Fibroblast of lung (primary cell): ENCODE data around the gene L3MBTL3. TPM values are rescaled to one million over a fixed set of nuclear protein-coding genes. Genes with fewer than 3 reads are reported as not detected.

Experiments
- DNase-seq, 2 donors: peaks; one replicate each; pipeline versions ENCODE4 v3.0.0 to v3.0.0-alpha.2; 2010; ENCODE audit warnings: low read depth in 2 of 2
- H2AFZ ChIP-seq: 2 replicates; pipeline ENCODE4 v1.5.1; 2012; ENCODE audit warnings: low read length, control low read depth, inconsistent platforms
- H3K27ac ChIP-seq: 2 replicates; pipeline ENCODE4 v1.5.1; 2011; ENCODE audit warnings: low read length, control low read depth; ENCODE audit not compliant: insufficient read depth
- H3K27me3 ChIP-seq: 2 replicates; pipeline ENCODE4 v1.5.1; 2011; ENCODE audit warnings: mild to moderate bottlenecking, low read length; ENCODE audit not compliant: control insufficient read depth, insufficient read depth
- H3K36me3 ChIP-seq: 2 replicates; pipeline ENCODE4 v1.5.1; 2011; ENCODE audit warnings: low read length; ENCODE audit not compliant: control insufficient read depth, insufficient read depth
- H3K4me1 ChIP-seq: 2 replicates; pipeline ENCODE4 v1.5.1; 2011; ENCODE audit warnings: low read length; ENCODE audit not compliant: control insufficient read depth, insufficient read depth; ENCODE audit errors: extremely low read depth
- H3K4me2 ChIP-seq: 2 replicates; pipeline ENCODE4 v1.5.1; 2011; ENCODE audit warnings: low read length, control low read depth; ENCODE audit not compliant: insufficient read depth; ENCODE audit errors: extremely low read depth
- H3K4me3 ChIP-seq, 4 experiments: fragments of 200-600 bp in 1 of 4; sonication (generic) in 1 of 4; replicated peaks in 1 of 4; 2 replicates each; pipeline ENCODE4 v1.5.1; 2011 to 2016; ENCODE audit warnings: low read length in 4 of 4, low read depth in 3 of 4, mild to moderate bottlenecking in 3 of 4, control low read depth in 2 of 4, inconsistent platforms in 1 of 4, mixed read lengths in 1 of 4; ENCODE audit not compliant: insufficient read depth in 1 of 4; ENCODE audit errors: control extremely low read depth in 1 of 4
- H3K79me2 ChIP-seq: 2 replicates; pipeline ENCODE4 v1.5.1; 2012; ENCODE audit warnings: mild to moderate bottlenecking, low read length, inconsistent platforms; ENCODE audit not compliant: control insufficient read depth, insufficient read depth
- H3K9ac ChIP-seq: 2 replicates; pipeline ENCODE4 v1.5.1; 2011; ENCODE audit warnings: mild to moderate bottlenecking, low read length, control low read depth; ENCODE audit not compliant: insufficient read depth
- H3K9me3 ChIP-seq: 2 replicates; pipeline ENCODE4 v1.5.1; 2012; ENCODE audit warnings: low read depth, low read length; ENCODE audit not compliant: control insufficient read depth, insufficient read depth
- H4K20me1 ChIP-seq: 2 replicates; pipeline ENCODE4 v1.5.1; 2011; ENCODE audit warnings: low read length; ENCODE audit not compliant: control insufficient read depth, insufficient read depth; ENCODE audit errors: extremely low read depth
- CTCF ChIP-seq, 2 donors: IDR thresholded peaks in 1 of 2; conservative IDR thresholded peaks in 1 of 2; 1 replicate in 1 of 2; 2 replicates in 1 of 2; pipeline ENCODE4 v1.5.1; 2011 to 2012; ENCODE audit warnings: low read length in 2 of 2, control low read depth in 1 of 2, inconsistent platforms in 1 of 2, low read depth in 1 of 2, mild to moderate bottlenecking in 1 of 2
- EZH2 ChIP-seq: IDR thresholded peaks from 2 replicates; pipeline ENCODE4 v1.5.1; 2012; ENCODE audit warnings: low read length, control low read depth, mild to moderate bottlenecking; ENCODE audit errors: missing control alignments
- polyA plus RNA-seq, 2 donors: library from polyadenylated mRNA; depleted of rRNA in 1 of 2; stranded (reverse) in 1 of 2; unstranded in 1 of 2; fragments of >200 nt; gene quantifications; 2 replicates each; pipeline ENCODE4 v1.2.1, GENCODE V29; 2011 to 2012; ENCODE audit warnings: missing spikeins in 1 of 2
- total RNA-seq: library from RNA; depleted of rRNA; stranded (reverse); fragments of >200 nt; gene quantifications from 2 replicates; pipeline ENCODE4 v1.2.1, GENCODE V29; 2014

L3MBTL3 gene
- total and polyA plus RNA-seq, 2 donors (not counting 1 experiment from before 2014, with no cell fraction given) = 5.6 to 6.7 TPM

- Histone ChIP-seq H3K4me2 (no peak overlapping the region), H3K9me3 (no peaks in the 10 kb centered on the region), H3K27ac (no peak overlapping the region), H3K4me1 (no peaks in the 10 kb centered on the region), H2AFZ (no peak overlapping the region), H4K20me1 (no peaks in the 10 kb centered on the region), H3K79me2 (no peaks in the 10 kb centered on the region), H3K9ac (no peak overlapping the region), H3K27me3 (no peaks in the 10 kb centered on the region), H3K36me3 (peaks cover 1% of the 10 kb centered on the region), H3K4me3 (no peak overlapping the region)
- TF ChIP-seq EZH2 (no peak), CTCF (conservative IDR thresholded peaks at IDR 0.05 in 1 of 2, IDR thresholded peaks at IDR 0.05 in 1 of 2; ENCODE audit: low read depth in 1 of 2, low read length in 2 of 2) (no peak)
- no peak for DNase-seq
These were observed 36.3 kb downstream of the L3MBTL3 start for GRCh38 chr6:130054725-130055124.

- no peaks in the 10 kb centered on the region for H3K4me1 ChIP-seq
- no peak for DNase-seq
These were observed 36.9 kb downstream of the L3MBTL3 start for GRCh38 chr6:130055271-130055670.

GRCh38 chr6:130057495-130057894 lies 39.1 kb downstream of the L3MBTL3 start:
- no peaks in the 10 kb centered on the region for H3K4me1 ChIP-seq
- H3K9ac ChIP-seq = no peak overlapping the region
- no peak overlapping the region for H2AFZ ChIP-seq
- no peak overlapping the region for H3K4me2 ChIP-seq
- H3K9me3 ChIP-seq = no peaks in the 10 kb centered on the region
- H3K79me2 ChIP-seq = no peaks in the 10 kb centered on the region
- H3K27me3 ChIP-seq = no peaks in the 10 kb centered on the region
- no peak overlapping the region for H3K27ac ChIP-seq
- no peak for DNase-seq
- peaks cover 1% of the 10 kb centered on the region for H3K36me3 ChIP-seq
- no peak overlapping the region for H3K4me3 ChIP-seq
- H4K20me1 ChIP-seq = no peaks in the 10 kb centered on the region
- TF ChIP-seq CTCF (conservative IDR thresholded peaks at IDR 0.05 in 1 of 2, IDR thresholded peaks at IDR 0.05 in 1 of 2; ENCODE audit: low read depth in 1 of 2, low read length in 2 of 2) (no peak), EZH2 (no peak)

More at GRCh38 chr6:130055271-130055670, 36.9 kb downstream of the L3MBTL3 start:
- Histone ChIP-seq H3K27me3 (no peaks in the 10 kb centered on the region), H3K9ac (no peak overlapping the region), H3K9me3 (no peaks in the 10 kb centered on the region), H3K36me3 (peaks cover 1% of the 10 kb centered on the region), H3K4me3 (no peak overlapping the region), H2AFZ (no peak overlapping the region), H3K79me2 (no peaks in the 10 kb centered on the region), H3K27ac (no peak overlapping the region), H3K4me2 (no peak overlapping the region), H4K20me1 (no peaks in the 10 kb centered on the region)
- TF ChIP-seq EZH2 (no peak), CTCF (conservative IDR thresholded peaks at IDR 0.05 in 1 of 2, IDR thresholded peaks at IDR 0.05 in 1 of 2; ENCODE audit: low read depth in 1 of 2, low read length in 2 of 2) (no peak)
